GM18870 (cell line): ENCODE results near the gene SLC16A13.
"Not testable (repeated sequence)": the region's sequence is repeated elsewhere in the genome, so short reads cannot be mapped to it uniquely, and the experiment has no call there.

ENCODE experiments used
- ATAC-seq: cut with Tn5 transposase; IDR thresholded peaks from one replicate; pipeline ENCODE4 v1.9.1; 2021; ENCODE audit warnings: moderate library complexity; ENCODE audit not compliant: unreplicated experiment

Gene SLC16A13

DNA sequence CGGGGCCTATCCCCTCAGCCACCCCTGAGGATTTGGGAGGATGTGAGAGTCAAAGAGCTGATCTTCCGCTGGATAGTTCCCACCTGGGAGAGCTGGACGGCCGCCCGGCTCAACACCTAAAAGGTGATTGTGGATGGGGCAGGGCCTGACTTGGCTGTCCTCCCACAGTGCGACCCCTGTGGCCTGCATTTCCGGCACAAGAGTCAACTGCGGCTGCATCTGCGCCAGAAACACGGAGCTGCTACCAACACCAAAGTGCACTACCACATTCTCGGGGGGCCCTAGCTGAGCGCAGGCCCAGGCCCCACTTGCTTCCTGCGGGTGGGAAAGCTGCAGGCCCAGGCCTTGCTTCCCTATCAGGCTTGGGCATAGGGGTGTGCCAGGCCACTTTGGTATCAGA, 8.5 kb upstream of the SLC16A13 start:
- ATAC-seq: no peak

DNA sequence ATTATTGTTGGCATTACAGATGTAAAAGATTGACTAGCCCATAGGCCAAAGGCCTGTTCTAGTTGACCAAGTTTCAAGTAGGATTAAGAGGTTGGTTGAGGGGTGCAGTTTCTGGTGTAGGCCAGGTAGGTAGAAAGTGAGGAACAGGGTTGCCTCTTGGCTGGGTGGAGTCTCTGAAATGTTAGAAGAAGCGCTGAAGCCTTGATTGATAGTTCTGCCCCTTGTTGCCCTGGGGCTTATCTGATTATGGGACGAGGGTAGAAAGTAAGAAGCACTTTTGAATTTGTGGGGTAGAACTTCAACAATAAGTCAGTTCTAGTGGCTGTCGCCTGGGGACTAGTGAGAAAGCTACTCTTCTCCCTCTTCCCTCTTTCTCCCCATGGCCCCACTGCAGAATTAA, 6.7 kb upstream of the SLC16A13 start:
- ATAC-seq: no peak

- ATAC-seq: no peak
Measured at GRCh38 chr17:7029659-7030058, 6.2 kb upstream of the SLC16A13 start.

- peak; percentile 10 for ATAC-seq
Measured at GRCh38 chr17:7034955-7035590, 742 bp upstream of the SLC16A13 start.

- ATAC-seq: no peak
Measured at GRCh38 chr17:7038025-7038862, 2.4 kb downstream of the SLC16A13 start.

DNA sequence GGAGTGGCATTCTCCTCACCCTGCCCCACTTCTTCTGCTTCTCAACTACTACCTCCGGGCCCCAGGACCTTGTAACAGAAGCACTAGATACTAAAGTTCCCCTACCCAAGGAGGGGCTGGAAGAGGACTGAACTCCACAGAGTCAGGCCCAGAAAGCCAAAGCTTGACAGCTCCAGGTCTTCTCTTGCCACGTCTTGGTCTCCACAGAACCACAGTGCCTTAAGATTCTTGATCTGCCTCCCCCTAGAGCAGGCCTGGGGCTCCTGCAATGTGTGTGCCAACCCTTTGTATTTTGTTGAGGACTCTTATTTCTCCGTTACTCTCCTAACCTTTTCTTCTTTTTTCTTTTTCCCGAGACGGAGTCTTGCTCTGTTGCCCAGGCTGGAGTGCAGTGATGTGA, 4.0 kb downstream of the SLC16A13 start:
- no peak for ATAC-seq

DNA sequence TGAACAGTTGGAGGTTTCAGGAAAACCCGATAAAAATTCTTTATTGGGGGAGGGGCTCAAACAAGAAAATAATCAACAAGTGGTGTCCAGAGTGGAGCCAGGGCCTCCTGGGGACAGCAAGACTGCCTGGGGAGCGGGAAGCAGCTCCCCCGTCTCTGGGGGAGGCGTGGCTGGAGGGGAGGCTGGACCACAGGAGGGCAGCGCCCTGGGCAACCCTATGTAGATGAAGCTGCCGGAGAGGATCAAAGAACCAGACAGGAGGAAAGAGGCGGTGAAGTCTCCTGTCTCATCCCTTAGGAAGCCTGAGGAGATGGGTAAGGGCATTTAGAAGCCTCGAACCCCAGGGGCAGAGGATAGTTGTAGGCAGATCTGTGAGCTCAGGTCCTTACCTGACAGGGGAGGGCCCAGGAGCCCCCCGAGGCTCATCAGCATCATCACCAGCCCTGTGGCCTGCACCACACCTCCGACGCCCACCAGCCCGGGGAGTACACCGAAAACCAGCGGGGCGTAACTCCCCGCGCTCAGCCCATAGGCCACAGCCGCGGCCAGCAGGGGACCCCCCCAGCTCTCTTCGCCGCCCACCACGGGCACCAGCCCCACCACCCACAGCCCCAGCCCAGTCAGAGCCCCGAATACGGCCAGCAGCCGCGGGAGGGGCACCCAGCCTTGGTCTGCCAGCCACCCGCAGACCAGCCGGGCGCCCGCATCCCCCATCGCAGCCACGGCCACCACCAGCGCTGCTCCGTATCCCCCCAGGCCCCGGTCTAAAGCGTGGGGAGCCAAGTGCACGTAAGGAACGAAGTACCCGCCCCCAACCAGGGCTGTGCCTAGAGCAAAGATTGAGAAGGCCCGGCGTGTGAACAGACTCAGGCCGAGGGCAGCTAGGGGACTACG, 6.0 kb downstream of the SLC16A13 start:
- ATAC-seq: no peak

DNA sequence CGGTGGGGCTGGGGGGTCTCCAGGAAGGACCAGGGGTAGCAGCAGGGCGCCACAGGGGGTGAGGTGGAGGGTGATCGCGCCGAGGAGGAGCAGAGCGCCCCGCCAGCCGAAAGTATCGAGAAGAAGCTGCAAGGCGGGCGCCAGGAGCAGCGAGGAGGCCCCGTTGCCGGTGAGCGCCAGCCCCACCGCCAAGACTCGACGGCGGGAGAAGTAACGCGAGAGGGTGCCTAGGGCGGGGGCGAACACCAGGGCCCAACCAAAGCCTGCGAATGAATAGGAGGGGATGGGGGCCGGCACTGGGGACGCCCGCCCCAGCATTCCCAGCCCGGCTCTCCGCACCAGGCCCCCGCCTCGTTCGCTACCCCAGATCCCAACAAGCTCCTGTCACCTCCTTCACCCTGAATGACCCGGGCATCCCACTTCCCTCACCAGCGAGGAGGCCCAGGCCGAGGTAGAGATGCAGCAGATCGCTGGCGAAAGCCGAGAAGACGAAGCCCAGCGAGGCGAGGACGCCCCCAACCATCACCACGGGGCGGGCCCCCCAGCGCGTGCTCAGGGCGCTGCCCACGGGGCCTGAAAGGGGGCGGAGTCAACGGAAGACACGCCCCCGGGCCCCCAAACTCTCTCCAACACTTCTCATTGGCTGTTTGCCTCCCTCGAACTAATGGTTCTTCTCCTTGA, 6.8 kb downstream of the SLC16A13 start:
- ATAC-seq: no peak

DNA sequence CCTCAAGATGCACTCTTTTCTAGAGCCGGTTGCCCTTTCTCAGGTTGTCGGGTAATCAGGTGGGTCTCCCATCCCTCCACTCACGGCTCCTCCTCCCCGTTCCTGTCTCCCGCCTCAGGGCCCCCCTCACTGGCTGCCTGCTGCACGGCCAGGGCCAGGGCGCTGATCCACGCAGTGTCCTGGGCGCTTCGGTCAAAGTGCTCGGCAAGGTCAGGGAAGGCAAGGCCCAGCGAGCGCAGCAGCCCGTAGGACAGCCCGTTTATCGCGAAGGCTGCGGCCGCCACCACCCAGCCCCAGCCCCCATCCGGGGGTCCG, 7.3 kb downstream of the SLC16A13 start:
- no peak for ATAC-seq

GRCh38 chr17:7043497-7044198, 7.8 kb downstream of the SLC16A13 start, which contains the start of gene SLC16A11:
TSS of gene SLC16A11 (minus strand) at chr17:7044092. CDS start at chr17:7043513, 579 bp downstream.
- ATAC-seq: no peak

GRCh38 chr17:7045492-7046126, 9.8 kb downstream of the SLC16A13 start:
- no peak for ATAC-seq

DNA sequence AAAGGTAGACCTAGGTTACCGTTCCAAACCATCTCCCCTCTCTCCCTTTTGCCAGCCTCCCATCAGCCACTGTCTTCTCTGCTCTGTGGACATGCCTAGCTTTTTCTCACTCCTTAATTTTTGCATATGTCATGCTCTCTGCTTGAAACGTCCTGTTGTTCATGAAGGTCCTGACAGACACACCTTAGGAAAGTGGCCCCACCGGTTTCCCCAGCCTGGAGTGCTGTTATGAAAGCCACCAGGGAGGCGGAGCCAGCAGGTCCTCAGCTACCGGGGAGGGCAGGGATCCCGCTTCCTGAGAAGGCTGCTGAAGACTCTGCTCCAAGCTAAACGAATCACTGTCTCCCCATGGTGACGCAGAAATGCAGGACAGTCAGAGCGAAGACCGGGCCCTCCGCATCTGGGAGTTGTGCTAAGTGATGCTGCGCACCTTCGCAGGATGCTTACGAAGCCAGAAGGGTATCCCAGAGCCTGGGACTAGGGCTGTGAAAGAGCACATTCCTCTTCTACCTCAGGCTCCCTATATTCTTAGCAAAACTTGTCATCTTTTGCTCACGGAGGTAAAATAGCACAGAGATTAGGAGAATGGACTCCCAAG, 10.4 kb downstream of the SLC16A13 start:
- ATAC-seq: no peak

DNA sequence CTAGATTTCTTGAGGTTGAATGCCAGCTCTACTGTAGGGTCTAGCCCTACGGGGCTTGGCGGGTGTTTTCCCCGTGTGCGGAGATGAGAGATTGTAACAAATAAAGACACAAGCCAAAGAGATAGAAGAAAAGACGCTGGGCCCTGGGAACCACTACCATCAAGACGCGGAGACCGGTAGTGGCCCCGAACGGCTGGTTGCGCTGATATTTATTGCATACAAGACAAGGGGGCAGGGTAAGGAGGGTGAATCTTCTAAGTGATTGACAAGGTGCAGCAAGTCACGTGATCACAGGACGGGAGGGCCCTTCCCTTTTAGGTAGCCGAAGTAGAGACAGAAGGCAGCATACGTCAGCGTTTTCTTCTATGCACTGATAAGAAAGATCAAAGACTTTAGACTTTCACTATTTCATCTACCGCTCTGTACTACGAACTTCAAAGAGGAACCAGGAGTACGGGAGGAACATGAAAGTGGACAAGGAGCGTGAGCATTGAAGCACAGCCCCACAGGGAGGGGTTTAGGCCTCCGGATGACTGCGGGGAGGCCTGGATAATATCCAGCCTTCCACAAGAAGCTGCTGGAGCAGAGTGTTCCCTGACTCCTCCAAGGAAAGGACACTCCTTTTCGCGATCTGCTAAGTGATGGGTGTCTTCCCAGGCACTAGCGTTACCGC, 11.0 kb downstream of the SLC16A13 start:
- ATAC-seq: not testable (repeated sequence)

DNA sequence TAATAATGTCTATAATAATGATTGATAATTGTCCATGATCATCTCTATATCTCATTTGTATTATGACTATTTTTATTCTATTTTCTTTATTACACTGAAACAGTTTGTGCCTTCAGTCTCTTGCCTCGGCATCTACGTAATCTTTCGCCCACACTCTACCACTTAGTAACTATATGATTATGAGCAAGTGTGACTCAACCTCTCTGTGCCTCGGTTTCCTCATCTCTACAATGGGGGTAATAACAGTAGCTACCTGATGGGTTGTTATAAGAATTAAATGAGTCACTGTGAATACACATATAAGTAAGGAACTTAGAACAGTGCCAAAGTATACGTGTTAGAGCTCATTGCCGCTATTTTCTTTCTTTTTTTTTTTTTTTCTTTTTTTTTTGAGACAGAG, 11.8 kb downstream of the SLC16A13 start:
- no peak for ATAC-seq

DNA sequence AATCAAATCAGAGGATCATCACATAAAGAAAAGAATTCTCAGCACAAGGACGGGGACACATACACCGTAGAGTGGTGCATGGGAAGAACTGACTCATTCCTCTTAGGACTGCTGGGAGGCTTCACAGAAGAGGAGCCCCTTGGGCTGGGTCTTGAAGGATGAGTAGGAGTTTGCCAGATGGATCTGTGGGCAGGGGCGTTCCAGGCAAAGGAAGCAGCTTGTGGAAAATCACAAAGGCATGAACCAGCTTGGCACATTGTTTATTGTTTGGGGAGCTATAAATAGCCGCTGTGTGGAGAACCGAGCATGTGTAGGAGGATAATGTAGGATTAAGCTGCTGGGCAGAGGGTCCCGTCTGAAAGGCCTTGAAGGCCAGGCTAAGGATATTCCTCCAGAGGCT, 13.2 kb downstream of the SLC16A13 start:
- no peak for ATAC-seq

DNA sequence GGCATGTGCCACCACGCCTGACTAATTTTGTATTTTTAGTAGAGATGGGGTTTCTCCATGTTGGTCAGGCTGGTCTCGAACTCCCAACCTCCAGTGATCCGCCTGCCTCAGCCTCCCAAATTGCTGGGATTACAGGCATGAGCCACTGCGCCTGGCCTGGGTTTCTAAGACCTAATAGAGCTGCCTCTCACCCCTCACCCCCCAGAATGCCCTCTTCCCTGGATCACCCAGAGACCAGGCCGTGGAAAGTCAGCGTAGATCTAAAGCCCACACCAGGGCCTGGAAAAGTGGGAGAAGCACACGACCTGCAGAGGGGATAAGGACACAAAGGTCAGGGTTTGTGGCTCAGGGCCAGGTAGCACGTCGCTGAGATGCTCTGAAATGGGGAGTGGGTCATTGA, 14.8 kb downstream of the SLC16A13 start:
- not testable (repeated sequence) for ATAC-seq

DNA sequence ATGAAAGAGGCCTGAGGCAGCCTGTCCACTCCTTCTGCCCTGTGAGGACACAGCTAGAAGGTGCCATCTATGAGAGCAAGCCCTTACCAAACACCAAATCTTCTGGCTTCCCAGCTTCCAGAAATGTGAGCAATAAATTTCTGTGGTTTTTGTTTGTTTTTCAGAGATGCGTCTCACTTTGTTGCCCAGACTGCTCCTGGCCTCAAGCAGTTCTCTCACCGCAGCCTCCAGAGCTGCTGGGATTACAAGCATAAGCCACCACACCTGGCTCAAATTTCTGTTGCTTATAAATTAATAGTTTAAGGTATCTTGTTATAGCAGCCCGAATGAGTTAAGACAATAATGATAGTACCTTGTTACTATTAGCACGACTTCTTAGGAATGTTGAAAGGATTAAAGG, 20.6 kb downstream of the SLC16A13 start:
- ATAC-seq: no peak

- no peak for ATAC-seq
Measured at GRCh38 chr17:7058831-7059447, 23.1 kb downstream of the SLC16A13 start.
